ENCODE data around the gene NUDT17. TPM values are rescaled to one million over a fixed set of nuclear protein-coding genes. Genes with fewer than 3 reads are reported as not detected.

NUDT17 gene
- total and polyA plus RNA-seq, 9 of the 15 experiments (the other 6 are each of a cell fraction or from before 2014, with no cell fraction given), result 2.1 to 10.0 (median 6.1) TPM

DNA sequence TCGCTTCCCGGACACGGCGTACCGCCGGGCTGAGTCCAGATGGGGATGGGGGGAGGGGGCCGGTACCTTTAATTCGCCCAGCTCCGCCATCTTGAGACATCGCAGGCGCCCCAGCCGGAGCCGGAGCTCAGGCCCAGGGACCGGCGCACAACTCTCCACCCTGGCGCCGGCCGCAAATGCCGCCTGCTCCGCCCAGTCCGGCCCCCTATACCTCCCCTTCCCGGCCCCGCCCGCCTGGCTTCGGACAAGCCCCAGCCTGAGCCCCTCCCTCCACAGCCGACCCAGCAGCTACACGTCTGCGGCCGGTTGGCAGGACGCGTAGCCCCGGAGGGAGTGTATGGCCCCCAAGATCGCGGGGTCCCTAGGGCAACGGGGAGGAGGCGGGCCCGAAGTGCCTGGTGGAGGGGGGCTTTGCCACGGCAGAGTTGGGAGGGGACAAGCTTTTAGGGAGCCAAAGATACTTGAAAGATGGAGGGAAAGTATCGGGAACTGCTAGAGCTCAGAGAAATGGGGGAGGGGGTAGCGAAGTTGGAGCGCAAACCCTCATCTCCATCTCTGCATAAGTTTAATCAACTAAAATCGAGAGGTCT lies 13.6 kb downstream of the NUDT17 start, which contains the start of gene PIAS3 (continued):
- TF ChIP-seq NCOA4 (IDR thresholded peaks at IDR 0.05; ENCODE audit: partially characterized antibody) (no peak), MTF1 (CRISPR knock-in tag; IDR thresholded peaks at IDR 0.05; ENCODE audit: borderline replicate concordance) (no peak), ZNF140 (CRISPR knock-in tag; IDR thresholded peaks at IDR 0.05) (no peak), POLR3A (IDR thresholded peaks at IDR 0.05; ENCODE audit: borderline replicate concordance, extremely low read depth, insufficient read depth, insufficient read length) (no peak), ZNF232 (CRISPR knock-in tag; IDR thresholded peaks at IDR 0.05) (no peak), ZC3H8 (IDR thresholded peaks at IDR 0.05) (no peak), TAF7 (tag; IDR thresholded peaks at IDR 0.05) (peak; percentile 18; the same call in 1 of the 2 replicates), KLF13 (tag; IDR thresholded peaks at IDR 0.05; ENCODE audit: borderline replicate concordance, low read depth) (peak; percentile 44; the same call in 1 of the 2 replicates), MXI1 (IDR thresholded peaks at IDR 0.05; ENCODE audit: low read depth, low read length) (no peak), SRSF1 (IDR thresholded peaks at IDR 0.05; ENCODE audit: low read depth, low read length) (no peak), POLR2AphosphoS5 (IDR thresholded peaks at IDR 0.05; ENCODE audit: control insufficient read depth, insufficient read depth, low read depth, low read length) (no peak), ZNF436 (CRISPR knock-in tag; IDR thresholded peaks at IDR 0.05) (no peak), WHSC1 (IDR thresholded peaks at IDR 0.05; ENCODE audit: low read length) (no peak), HDAC2 (IDR thresholded peaks at IDR 0.05) (peak; percentile 54; the same call in 1 of the 2 replicates), IRF2 (CRISPR knock-in tag; IDR thresholded peaks at IDR 0.05) (no peak), MCM3 (IDR thresholded peaks at IDR 0.05) (no peak), NRF1 (conservative IDR thresholded peaks at IDR 0.05 in 1 of 2, IDR thresholded peaks at IDR 0.05 in 1 of 2) (peak; percentile 74 to 77), RHOXF2B (CRISPR knock-in tag; conservative IDR thresholded peaks at IDR 0.05) (no peak), CEBPG (CRISPR knock-in tag; IDR thresholded peaks at IDR 0.05) (no peak), CEBPG (tag; conservative IDR thresholded peaks at IDR 0.05 in 1 of 2, IDR thresholded peaks at IDR 0.05 in 1 of 2) (no peak), ZNF12 (CRISPR knock-in tag; IDR thresholded peaks at IDR 0.05) (no peak)
- TF ChIP-seq, protein P1, sequence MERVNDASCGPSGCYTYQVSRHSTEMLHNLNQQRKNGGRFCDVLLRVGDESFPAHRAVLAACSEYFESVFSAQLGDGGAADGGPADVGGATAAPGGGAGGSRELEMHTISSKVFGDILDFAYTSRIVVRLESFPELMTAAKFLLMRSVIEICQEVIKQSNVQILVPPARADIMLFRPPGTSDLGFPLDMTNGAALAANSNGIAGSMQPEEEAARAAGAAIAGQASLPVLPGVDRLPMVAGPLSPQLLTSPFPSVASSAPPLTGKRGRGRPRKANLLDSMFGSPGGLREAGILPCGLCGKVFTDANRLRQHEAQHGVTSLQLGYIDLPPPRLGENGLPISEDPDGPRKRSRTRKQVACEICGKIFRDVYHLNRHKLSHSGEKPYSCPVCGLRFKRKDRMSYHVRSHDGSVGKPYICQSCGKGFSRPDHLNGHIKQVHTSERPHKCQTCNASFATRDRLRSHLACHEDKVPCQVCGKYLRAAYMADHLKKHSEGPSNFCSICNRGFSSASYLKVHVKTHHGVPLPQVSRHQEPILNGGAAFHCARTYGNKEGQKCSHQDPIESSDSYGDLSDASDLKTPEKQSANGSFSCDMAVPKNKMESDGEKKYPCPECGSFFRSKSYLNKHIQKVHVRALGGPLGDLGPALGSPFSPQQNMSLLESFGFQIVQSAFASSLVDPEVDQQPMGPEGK (CRISPR knock-in tag; IDR thresholded peaks at IDR 0.05; ENCODE audit: borderline replicate concordance), result no peak
- TF ChIP-seq, protein P2, sequence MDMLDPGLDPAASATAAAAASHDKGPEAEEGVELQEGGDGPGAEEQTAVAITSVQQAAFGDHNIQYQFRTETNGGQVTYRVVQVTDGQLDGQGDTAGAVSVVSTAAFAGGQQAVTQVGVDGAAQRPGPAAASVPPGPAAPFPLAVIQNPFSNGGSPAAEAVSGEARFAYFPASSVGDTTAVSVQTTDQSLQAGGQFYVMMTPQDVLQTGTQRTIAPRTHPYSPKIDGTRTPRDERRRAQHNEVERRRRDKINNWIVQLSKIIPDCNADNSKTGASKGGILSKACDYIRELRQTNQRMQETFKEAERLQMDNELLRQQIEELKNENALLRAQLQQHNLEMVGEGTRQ (CRISPR knock-in tag; IDR thresholded peaks at IDR 0.05), result no peak
- TF ChIP-seq, protein P3, sequence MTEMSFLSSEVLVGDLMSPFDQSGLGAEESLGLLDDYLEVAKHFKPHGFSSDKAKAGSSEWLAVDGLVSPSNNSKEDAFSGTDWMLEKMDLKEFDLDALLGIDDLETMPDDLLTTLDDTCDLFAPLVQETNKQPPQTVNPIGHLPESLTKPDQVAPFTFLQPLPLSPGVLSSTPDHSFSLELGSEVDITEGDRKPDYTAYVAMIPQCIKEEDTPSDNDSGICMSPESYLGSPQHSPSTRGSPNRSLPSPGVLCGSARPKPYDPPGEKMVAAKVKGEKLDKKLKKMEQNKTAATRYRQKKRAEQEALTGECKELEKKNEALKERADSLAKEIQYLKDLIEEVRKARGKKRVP (CRISPR knock-in tag; IDR thresholded peaks at IDR 0.05), result no peak
- TF ChIP-seq, protein P4, sequence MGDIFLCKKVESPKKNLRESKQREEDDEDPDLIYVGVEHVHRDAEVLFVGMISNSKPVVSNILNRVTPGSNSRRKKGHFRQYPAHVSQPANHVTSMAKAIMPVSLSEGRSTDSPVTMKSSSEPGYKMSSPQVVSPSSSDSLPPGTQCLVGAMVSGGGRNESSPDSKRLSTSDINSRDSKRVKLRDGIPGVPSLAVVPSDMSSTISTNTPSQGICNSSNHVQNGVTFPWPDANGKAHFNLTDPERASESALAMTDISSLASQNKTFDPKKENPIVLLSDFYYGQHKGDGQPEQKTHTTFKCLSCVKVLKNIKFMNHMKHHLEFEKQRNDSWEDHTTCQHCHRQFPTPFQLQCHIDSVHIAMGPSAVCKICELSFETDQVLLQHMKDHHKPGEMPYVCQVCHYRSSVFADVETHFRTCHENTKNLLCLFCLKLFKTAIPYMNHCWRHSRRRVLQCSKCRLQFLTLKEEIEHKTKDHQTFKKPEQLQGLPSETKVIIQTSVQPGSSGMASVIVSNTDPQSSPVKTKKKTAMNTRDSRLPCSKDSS (IDR thresholded peaks at IDR 0.05; ENCODE audit: low read depth, partially characterized antibody), result no peak
